Testis (tissue), 3 donors: ENCODE measurements around the gene MLXIP. TPM values are rescaled to one million over a fixed set of nuclear protein-coding genes. Genes with fewer than 3 reads are reported as not detected.

Experiments
- DNase-seq: peaks from one replicate; pipeline ENCODE4 v3.0.0-alpha.2; 2019
- H3K27ac ChIP-seq, 2 donors: fragments of 200-600 bp; sonication (generic); one replicate each; pipeline ENCODE4 v1.5.1; 2019
- H3K27me3 ChIP-seq: fragments of 200-600 bp; sonication (generic); one replicate; pipeline ENCODE4 v1.5.1; 2019
- H3K36me3 ChIP-seq: fragments of 200-600 bp; sonication (generic); one replicate; pipeline ENCODE4 v1.5.1; 2017; ENCODE audit warnings: low read depth; ENCODE audit errors: missing control alignments
- H3K4me1 ChIP-seq: fragments of 200-600 bp; sonication (generic); one replicate; pipeline ENCODE4 v1.5.1; 2019
- H3K4me3 ChIP-seq, 2 donors: fragments of 200-600 bp; sonication (generic); one replicate each; pipeline ENCODE4 v1.5.1; 2017 to 2019
- H3K9me3 ChIP-seq: fragments of 200-600 bp; sonication (generic); one replicate; pipeline ENCODE4 v1.5.1; 2017
- CTCF ChIP-seq, 3 experiments: fragments of 450-650 bp in 2 of 3; fragments of 200-600 bp in 1 of 3; sonication (generic) in 1 of 3; IDR thresholded peaks; one replicate each; pipeline ENCODE4 v1.5.1; 2016 to 2019; ENCODE audit warnings: antibody characterized with exemption in 3 of 3, mild to moderate bottlenecking in 2 of 3, moderate library complexity in 1 of 3
- POLR2A ChIP-seq: fragments of 450-650 bp; IDR thresholded peaks from one replicate; pipeline ENCODE4 v1.6.1; 2017; ENCODE audit warnings: antibody characterized with exemption, mild to moderate bottlenecking, moderate library complexity
- WGBS, 2 donors: methylation state at CpG; one replicate each; pipeline ENCODE4 v1.1.5; 2018; 5-methylcytosine and 5-hydroxymethylcytosine counted together
- intact Hi-C: fragments of 100-400 bp; cut with DNase I; formaldehyde crosslinking; loops from one replicate; pipeline ENCODE4 v1.15.1; 2023; ENCODE audit warnings: low total_unique reads
- polyA plus RNA-seq: library from polyadenylated mRNA; stranded (reverse); fragments of 350-450 nt; fragmentation: Illumina TruSeq; extraction: RNeasy Lipid Tissue Mini Kit (QIAGEN cat#74804); gene quantifications from one replicate; pipeline ENCODE4 v1.2.3, GENCODE V29; 2014; ENCODE audit warnings: low read depth, low replicate concordance; ENCODE audit not compliant: insufficient read depth
- total RNA-seq, 2 donors: library from RNA; depleted of rRNA; stranded (reverse); fragments of >200 nt; gene quantifications; one replicate each; pipeline ENCODE4 v1.2.3, GENCODE V29; 2016

MLXIP gene
- total and polyA plus RNA-seq, 3 donors from 2014 or later, result 39.9 to 67.9 (median 61.2) TPM

- TF ChIP-seq CTCF (IDR thresholded peaks at IDR 0.05), result no peak
- TF ChIP-seq POLR2A, result no peak
- H3K4me3 ChIP-seq, result peak overlapping the region; percentile 62 to 71
- no peak for DNase-seq
- peak overlapping the region in 1 of 2 donors; percentile 41 for H3K27ac ChIP-seq
- H3K4me1 ChIP-seq, result no peaks in the 10 kb centered on the region
- WGBS, 2 donors, result 49 to 57% methylated on average over 9 to 10 of the region's 10 CpGs
- no peaks in the 10 kb centered on the region for H3K9me3 ChIP-seq
- H3K36me3 ChIP-seq, result no peaks in the 10 kb centered on the region
- no peaks in the 10 kb centered on the region for H3K27me3 ChIP-seq
- intact Hi-C loops, result no loop called here
These were observed 105.0 kb downstream of the MLXIP start for GRCh38 chr12:122183588-122183940.

- Histone ChIP-seq H3K27ac (no peak overlapping the region), H3K27me3 (no peaks in the 10 kb centered on the region), H3K4me1 (no peaks in the 10 kb centered on the region), H3K9me3 (no peaks in the 10 kb centered on the region), H3K4me3 (no peak overlapping the region), H3K36me3 (no peaks in the 10 kb centered on the region)
- DNase-seq, result no peak
- intact Hi-C loops, result no loop called here
- 81 to 92% methylated on average over 18 of the region's 18 CpGs for WGBS, 2 donors
- TF ChIP-seq POLR2A (no peak), CTCF (IDR thresholded peaks at IDR 0.05) (no peak)
These were observed 106.0 kb downstream of the MLXIP start for GRCh38 chr12:122184517-122184916.

- 92 to 97% methylated on average over 7 of the region's 7 CpGs for WGBS, 2 donors
- TF ChIP-seq POLR2A, result no peak
- no peak for TF ChIP-seq CTCF (IDR thresholded peaks at IDR 0.05)
- no peaks in the 10 kb centered on the region for H3K27me3 ChIP-seq
These were observed 106.5 kb downstream of the MLXIP start for GRCh38 chr12:122185079-122185478.

GRCh38 chr12:122185494-122186082 is 107.0 kb downstream of the MLXIP start:
- no peaks in the 10 kb centered on the region for H3K9me3 ChIP-seq
- H3K4me1 ChIP-seq, result no peaks in the 10 kb centered on the region
- no peaks in the 10 kb centered on the region for H3K36me3 ChIP-seq
- TF ChIP-seq POLR2A, result no peak
- no peak for TF ChIP-seq CTCF (IDR thresholded peaks at IDR 0.05)
- no peak for DNase-seq
- no peak overlapping the region for H3K27ac ChIP-seq
- H3K27me3 ChIP-seq, result no peaks in the 10 kb centered on the region
- WGBS, 2 donors, result 83 to 95% methylated on average over 4 to 10 of the region's 10 CpGs
- intact Hi-C loops, result no loop called here
- H3K4me3 ChIP-seq, result no peak overlapping the region

More at GRCh38 chr12:122185079-122185478, 106.5 kb downstream of the MLXIP start:
- Histone ChIP-seq H3K4me3 (no peak overlapping the region), H3K9me3 (no peaks in the 10 kb centered on the region), H3K27ac (no peak overlapping the region), H3K36me3 (no peaks in the 10 kb centered on the region), H3K4me1 (no peaks in the 10 kb centered on the region)
- intact Hi-C loops, result no loop called here
- no peak for DNase-seq

GRCh38 chr12:122187466-122187865 is 108.9 kb downstream of the MLXIP start:
- TF ChIP-seq CTCF (IDR thresholded peaks at IDR 0.05), result no peak
- no peak for TF ChIP-seq POLR2A
- H3K27me3 ChIP-seq, result no peaks in the 10 kb centered on the region
- no peaks in the 10 kb centered on the region for H3K9me3 ChIP-seq
- H3K27ac ChIP-seq, result no peak overlapping the region
- H3K4me1 ChIP-seq, result no peaks in the 10 kb centered on the region
- 77 to 80% methylated on average over 2 to 12 of the region's 12 CpGs for WGBS, 2 donors
- H3K36me3 ChIP-seq, result no peaks in the 10 kb centered on the region
- DNase-seq, result no peak
- intact Hi-C loops, result no loop called here
- no peak overlapping the region for H3K4me3 ChIP-seq
